Loucy (cell line): Measurements from ENCODE around the gene EXOSC7.

Source experiments
- H2AFZ ChIP-seq: fragments of 200-600 bp; sonication (generic); 2 replicates; pipeline ENCODE4 v1.6.0; 2016; ENCODE audit warnings: antibody characterized with exemption, mild to moderate bottlenecking, low read length, moderate library complexity
- H3F3A ChIP-seq: fragments of 200-600 bp; 2 replicates; pipeline ENCODE4 v1.6.0; 2016; ENCODE audit warnings: antibody characterized with exemption, low read depth, mild to moderate bottlenecking
- H3K27me3 ChIP-seq: fragments of 200-600 bp; sonication (generic); 2 replicates; pipeline ENCODE4 v1.6.1; 2014; ENCODE audit warnings: low read length, mild to moderate bottlenecking; ENCODE audit not compliant: insufficient read depth, poor library complexity, severe bottlenecking
- H3K36me3 ChIP-seq: fragments of 200-600 bp; sonication (generic); 2 replicates; pipeline ENCODE4 v1.6.1; 2016; ENCODE audit warnings: low read length; ENCODE audit not compliant: insufficient read depth
- H3K4me1 ChIP-seq: fragments of 200-600 bp; sonication (generic); 2 replicates; pipeline ENCODE4 v1.5.1; 2014; ENCODE audit warnings: low read length, mild to moderate bottlenecking; ENCODE audit not compliant: insufficient read depth, poor library complexity, severe bottlenecking
- H3K4me2 ChIP-seq: fragments of 200-600 bp; sonication (generic); 2 replicates; pipeline ENCODE4 v1.6.0; 2014; ENCODE audit warnings: antibody characterized with exemption, low read length, low read depth, mild to moderate bottlenecking; ENCODE audit not compliant: poor library complexity, severe bottlenecking
- H3K4me3 ChIP-seq: fragments of 200-600 bp; sonication (generic); 2 replicates; pipeline ENCODE4 v1.5.1; 2014; ENCODE audit warnings: low read length, mild to moderate bottlenecking, mixed read lengths; ENCODE audit not compliant: poor library complexity, severe bottlenecking
- H3K79me2 ChIP-seq: fragments of 200-600 bp; sonication (generic); 2 replicates; pipeline ENCODE4 v1.6.1; 2014; ENCODE audit warnings: low read length; ENCODE audit not compliant: insufficient read depth
- H3K9ac ChIP-seq: fragments of 200-600 bp; sonication (generic); 2 replicates; pipeline ENCODE4 v1.6.0; 2014; ENCODE audit warnings: mild to moderate bottlenecking, low read depth, low read length, moderate library complexity; ENCODE audit not compliant: poor library complexity, severe bottlenecking
- H3K9me2 ChIP-seq: fragments of 200-600 bp; sonication (generic); replicated peaks from 2 replicates; pipeline ENCODE4 v1.6.1; 2016; ENCODE audit warnings: low read depth, low read length, mixed read lengths
- H3K9me3 ChIP-seq: fragments of 200-600 bp; sonication (generic); 2 replicates; pipeline ENCODE4 v1.6.1; 2014; ENCODE audit warnings: mild to moderate bottlenecking, antibody characterized with exemption, low read length, low read depth; ENCODE audit not compliant: insufficient read depth
- H4K20me1 ChIP-seq: fragments of 200-600 bp; sonication (generic); 2 replicates; pipeline ENCODE4 v1.6.0; 2014; ENCODE audit warnings: antibody characterized with exemption, low read length, mild to moderate bottlenecking; ENCODE audit not compliant: insufficient read depth, poor library complexity, severe bottlenecking
- CTCF ChIP-seq: fragments of 200-600 bp; sonication (generic); conservative IDR thresholded peaks from 2 replicates; pipeline ENCODE4 v1.5.1; 2014; ENCODE audit warnings: mild to moderate bottlenecking, antibody characterized with exemption, low read length
- EZH2phosphoT487 ChIP-seq: fragments of 200-600 bp; IDR thresholded peaks from 2 replicates; pipeline ENCODE4 v1.6.1; 2018; ENCODE audit warnings: antibody characterized with exemption, mild to moderate bottlenecking, moderate library complexity, borderline replicate concordance

EXOSC7 gene

GRCh38 chr3:45055411-45056143 is 79.5 kb downstream of the EXOSC7 start:
- no peaks in the 10 kb centered on the region for H3F3A ChIP-seq
- no peak overlapping the region for H3K9ac ChIP-seq
- no peaks in the 10 kb centered on the region for H3K27me3 ChIP-seq
- no peak overlapping the region for H3K4me2 ChIP-seq
- TF ChIP-seq EZH2phosphoT487 (no peak), CTCF (peak; percentile 68)
- H3K79me2 ChIP-seq, result no peaks in the 10 kb centered on the region
- H3K9me2 ChIP-seq, result no peaks in the 10 kb centered on the region
- no peak overlapping the region for H2AFZ ChIP-seq
- H3K36me3 ChIP-seq, result no peaks in the 10 kb centered on the region
- no peaks in the 10 kb centered on the region for H3K4me1 ChIP-seq
- no peaks in the 10 kb centered on the region for H3K9me3 ChIP-seq
- H3K4me3 ChIP-seq, result no peak overlapping the region
- no peaks in the 10 kb centered on the region for H4K20me1 ChIP-seq

- Histone ChIP-seq H3K4me1 (no peaks in the 10 kb centered on the region), H3K27me3 (no peaks in the 10 kb centered on the region), H3K36me3 (no peaks in the 10 kb centered on the region), H2AFZ (no peak overlapping the region), H3F3A (no peaks in the 10 kb centered on the region), H3K9ac (no peak overlapping the region), H3K9me2 (no peaks in the 10 kb centered on the region), H4K20me1 (no peaks in the 10 kb centered on the region), H3K4me3 (no peak overlapping the region), H3K4me2 (no peak overlapping the region), H3K9me3 (no peaks in the 10 kb centered on the region), H3K79me2 (no peaks in the 10 kb centered on the region)
- no peak for TF ChIP-seq EZH2phosphoT487
- TF ChIP-seq CTCF, result no peak
These were observed 80.7 kb downstream of the EXOSC7 start for GRCh38 chr3:45056608-45057301.

GRCh38 chr3:45057557-45057956 is 81.5 kb downstream of the EXOSC7 start:
- Histone ChIP-seq H3K27me3 (no peaks in the 10 kb centered on the region), H3K4me2 (no peak overlapping the region), H3K9me2 (no peaks in the 10 kb centered on the region), H3K79me2 (no peaks in the 10 kb centered on the region), H2AFZ (no peak overlapping the region), H4K20me1 (no peaks in the 10 kb centered on the region), H3K4me1 (no peaks in the 10 kb centered on the region), H3K4me3 (no peak overlapping the region), H3K9me3 (no peaks in the 10 kb centered on the region), H3F3A (no peaks in the 10 kb centered on the region), H3K9ac (no peak overlapping the region), H3K36me3 (no peaks in the 10 kb centered on the region)
- TF ChIP-seq CTCF (no peak), EZH2phosphoT487 (no peak)
